Left ventricle myocardium inferior (tissue), 1 donor: ENCODE results near the gene MAGI2. TPM values are rescaled to one million over a fixed set of nuclear protein-coding genes. Genes with fewer than 3 reads are reported as not detected.

Experiments used
- DNase-seq: peaks from one replicate; pipeline ENCODE4 v3.0.0-alpha.2; 2020
- H3K27ac ChIP-seq: fragments of 200-600 bp; replicated peaks from 2 replicates; pipeline ENCODE4 v1.8.0; 2021
- H3K27me3 ChIP-seq: fragments of 200-600 bp; 2 replicates; pipeline ENCODE4 v1.8.0; 2021; ENCODE audit warnings: low read depth
- H3K36me3 ChIP-seq: fragments of 200-600 bp; 2 replicates; pipeline ENCODE4 v1.8.0; 2021
- H3K4me1 ChIP-seq: fragments of 200-600 bp; 2 replicates; pipeline ENCODE4 v1.8.0; 2021
- H3K4me3 ChIP-seq: fragments of 200-600 bp; 2 replicates; pipeline ENCODE4 v1.8.0; 2021; ENCODE audit warnings: mild to moderate bottlenecking, moderate library complexity
- H3K9me3 ChIP-seq: fragments of 200-600 bp; replicated peaks from 2 replicates; pipeline ENCODE4 v1.8.0; 2021
- CTCF ChIP-seq: fragments of 200-600 bp; IDR thresholded peaks from 2 replicates; pipeline ENCODE4 v1.8.0; 2021; ENCODE audit warnings: antibody characterized with exemption, mild to moderate bottlenecking, borderline replicate concordance
- intact Hi-C: fragments of 100-400 bp; cut with micrococcal nuclease; formaldehyde crosslinking; loops from one replicate; pipeline ENCODE4 v1.11.0; 2022
- total RNA-seq: library from RNA; stranded (reverse); fragmentation: NEBNext Ultra II Directional; extraction: Animal tissue kit (Norgen Biotek cat#: 25700); gene quantifications from one replicate; pipeline ENCODE4 v1.2.1, GENCODE V29; 2021
- donor health status: DM: no; HTN: yes; CAD: no; lungs with severe emphysema.

Gene MAGI2
- total RNA-seq, 1 donor from 2014 or later, result 4.5 TPM

GRCh38 chr7:79339208-79339925 is 114.1 kb downstream of the MAGI2 start:
- H3K4me3 ChIP-seq, result no peak overlapping the region
- intact Hi-C loops, result no loop called here
- H3K36me3 ChIP-seq, result no peaks in the 10 kb centered on the region
- H3K27me3 ChIP-seq, result no peaks in the 10 kb centered on the region
- TF ChIP-seq CTCF, result no peak
- H3K4me1 ChIP-seq, result no peaks in the 10 kb centered on the region
- H3K27ac ChIP-seq, result no peak overlapping the region
- DNase-seq, result no peak
- no peaks in the 10 kb centered on the region for H3K9me3 ChIP-seq

GRCh38 chr7:79337717-79338116 is 115.8 kb downstream of the MAGI2 start:
- peak overlapping the region; percentile 38 for H3K4me3 ChIP-seq
- H3K4me1 ChIP-seq, result no peaks in the 10 kb centered on the region
- intact Hi-C loops, result no loop called here

GRCh38 chr7:79334841-79335240 is 118.6 kb downstream of the MAGI2 start:
- TF ChIP-seq CTCF, result no peak
- no peak for DNase-seq
- Histone ChIP-seq H3K27me3 (no peaks in the 10 kb centered on the region), H3K9me3 (no peaks in the 10 kb centered on the region), H3K4me3 (no peak overlapping the region), H3K36me3 (no peaks in the 10 kb centered on the region), H3K27ac (no peak overlapping the region), H3K4me1 (no peaks in the 10 kb centered on the region)
- intact Hi-C loops, result no loop called here

More at GRCh38 chr7:79337717-79338116, 115.8 kb downstream of the MAGI2 start:
- Histone ChIP-seq H3K9me3 (no peaks in the 10 kb centered on the region), H3K27ac (no peak overlapping the region), H3K27me3 (no peaks in the 10 kb centered on the region), H3K36me3 (no peaks in the 10 kb centered on the region)
- DNase-seq, result no peak
- no peak for TF ChIP-seq CTCF

GRCh38 chr7:79334334-79334733 is 119.1 kb downstream of the MAGI2 start:
- no peaks in the 10 kb centered on the region for H3K36me3 ChIP-seq
- H3K27me3 ChIP-seq, result no peaks in the 10 kb centered on the region
- no peaks in the 10 kb centered on the region for H3K9me3 ChIP-seq
- H3K27ac ChIP-seq, result no peak overlapping the region
- H3K4me1 ChIP-seq, result no peaks in the 10 kb centered on the region
- no peak for DNase-seq
- intact Hi-C loops, result no loop called here
- H3K4me3 ChIP-seq, result no peak overlapping the region
- TF ChIP-seq CTCF, result no peak

- Histone ChIP-seq H3K4me1 (no peaks in the 10 kb centered on the region), H3K4me3 (no peak overlapping the region), H3K27ac (no peak overlapping the region), H3K36me3 (no peaks in the 10 kb centered on the region), H3K9me3 (no peaks in the 10 kb centered on the region), H3K27me3 (no peaks in the 10 kb centered on the region)
- intact Hi-C loops, result no loop called here
- TF ChIP-seq CTCF, result no peak
- DNase-seq, result no peak
Measured at GRCh38 chr7:79332091-79332490, 121.4 kb downstream of the MAGI2 start.
